Smooth muscle cell of the umbilical artery (primary cell): ENCODE results near the gene NPY5R. TPM values are rescaled to one million over a fixed set of nuclear protein-coding genes. Genes with fewer than 3 reads are reported as not detected.

Experiments used
- total RNA-seq: library from RNA; depleted of rRNA; stranded (reverse); fragments of >200 nt; gene quantifications from 2 replicates; pipeline ENCODE4 v1.2.3, GENCODE V29; 2014

NPY5R gene
- not detected in 2 replicates for total RNA-seq

GRCh38 chr4:163343604-163344146 lies at the start of gene NPY5R:
NPY5R (plus strand) TSS chr4:163343892; CDS start chr4:163350274, 6,382 bp downstream.

GRCh38 chr4:163332526-163333406 lies 10.9 kb upstream of the NPY5R start, which contains the start of gene NPY1R:
NPY1R (minus strand) TSS chr4:163332596; CDS start chr4:163326554, 6,042 bp downstream.

Other genes starting within 250 kb of the NPY5R start
- 4.8 and 10.9 TPM in 2 replicates for gene NAF1, start 177.0 kb upstream of the NPY5R start, total RNA-seq
- under 0.01 TPM in 1 of 2 replicates, not detected in the other for gene NPY1R, start 11.3 kb upstream of the NPY5R start, total RNA-seq
- not detected in 2 replicates for gene TKTL2, start 129.9 kb downstream of the NPY5R start, total RNA-seq
- gene TMA16, start 150.8 kb downstream of the NPY5R start, total RNA-seq, result 33.3 and 40.8 TPM in 2 replicates